EH (cell line): ENCODE measurements around the gene LAT.
"Not testable (repeated sequence)": the region's sequence is repeated elsewhere in the genome, so short reads cannot be mapped to it uniquely, and the experiment has no call there.

Experiments used
- DNase-seq: peaks from one replicate; pipeline ENCODE4 v3.0.0-alpha.2; 2015; ENCODE audit warnings: low read depth

Gene LAT

GRCh38 chr16:28984619-28985135 is at the start of gene LAT:
TSS of gene LAT (plus strand) at chr16:28985052. CDS start at chr16:28985418, 366 bp downstream.
- no peak for DNase-seq

GRCh38 chr16:28935346-28935745 is 49.5 kb upstream of the LAT start:
- peak; percentile 10 for DNase-seq

- peak; percentile 72 for DNase-seq
These were observed 48.7 kb upstream of the LAT start for GRCh38 chr16:28935924-28936783.

- DNase-seq, result no peak
These were observed 48.1 kb upstream of the LAT start for GRCh38 chr16:28936784-28937155.

- DNase-seq, result no peak
These were observed 47.5 kb upstream of the LAT start for GRCh38 chr16:28937222-28937876.

GRCh38 chr16:28938721-28939120 is 46.1 kb upstream of the LAT start:
- DNase-seq, result no peak

GRCh38 chr16:28939825-28940224 is 45.0 kb upstream of the LAT start:
- not testable (repeated sequence) for DNase-seq

GRCh38 chr16:28943281-28943680 is 41.6 kb upstream of the LAT start:
- no peak for DNase-seq

- no peak for DNase-seq
These were observed 38.2 kb upstream of the LAT start for GRCh38 chr16:28946681-28947080.

GRCh38 chr16:28950648-28951409 is 34.0 kb upstream of the LAT start, which contains the start of gene NFATC2IP:
TSS of gene NFATC2IP (plus strand) at chr16:28950937. CDS start at chr16:28951012, 75 bp downstream.
- DNase-seq, result peak; percentile 100

GRCh38 chr16:28951410-28951943 is 33.4 kb upstream of the LAT start:
- peak; percentile 36 for DNase-seq

- DNase-seq, result no peak
These were observed 26.6 kb upstream of the LAT start for GRCh38 chr16:28958216-28958615.

- no peak for DNase-seq
These were observed 26.0 kb upstream of the LAT start for GRCh38 chr16:28958836-28959235.

GRCh38 chr16:28964072-28964471 is 20.8 kb upstream of the LAT start:
- no peak for DNase-seq

- no peak for DNase-seq
These were observed 20.4 kb upstream of the LAT start for GRCh38 chr16:28964496-28964895.

- DNase-seq, result no peak
These were observed 17.7 kb upstream of the LAT start for GRCh38 chr16:28967156-28967555.

- not testable (repeated sequence) for DNase-seq
These were observed 15.2 kb upstream of the LAT start for GRCh38 chr16:28969696-28970095.

GRCh38 chr16:28974007-28974436 is 10.8 kb upstream of the LAT start:
- DNase-seq, result peak; percentile 74

- DNase-seq, result peak; percentile 97
These were observed 10.3 kb upstream of the LAT start, which contains the start of gene SPNS1 for GRCh38 chr16:28974437-28975157. TSS of gene SPNS1 (plus strand) at chr16:28974778. CDS start at chr16:28975152, 374 bp downstream.

GRCh38 chr16:28975158-28975599 is 9.7 kb upstream of the LAT start:
- no peak for DNase-seq
